COLO668 (cell line): ENCODE results near the gene PLXDC1.
A peak's percentile ranks its signal among the peaks of the same experiment; 100 is the strongest.
"Not testable (repeated sequence)": the region's sequence is repeated elsewhere in the genome, so short reads cannot be mapped to it uniquely, and the experiment has no call there.

ENCODE experiments used
- DNase-seq: peaks from one replicate; lab custom pipeline; 2025; ENCODE audit not compliant: unreplicated experiment; lab: John Stamatoyannopoulos, UW

Gene PLXDC1

GRCh38 chr17:39183045-39183444, 31.6 kb upstream of the PLXDC1 start:
- DNase-seq, result no peak

DNA sequence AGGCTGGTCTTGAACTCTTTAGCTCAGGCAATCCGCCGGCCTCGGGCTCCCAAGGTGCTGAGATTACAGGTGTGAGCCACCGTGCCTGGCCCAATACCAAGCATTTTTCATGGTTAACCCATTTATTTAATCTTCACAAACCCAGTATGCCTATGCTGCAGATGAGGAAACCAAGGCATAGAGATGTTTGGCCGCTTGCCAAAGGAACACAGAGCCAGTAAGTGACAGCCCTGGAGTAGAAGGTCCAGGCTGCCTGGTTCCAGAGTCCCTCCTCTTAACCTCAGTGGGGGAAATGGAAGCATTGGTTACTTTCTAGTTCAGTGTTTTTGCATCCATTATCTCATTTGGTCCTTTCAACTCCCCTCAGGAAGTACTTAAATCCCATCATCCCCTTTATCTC, 29.9 kb upstream of the PLXDC1 start:
- no peak for DNase-seq

DNA sequence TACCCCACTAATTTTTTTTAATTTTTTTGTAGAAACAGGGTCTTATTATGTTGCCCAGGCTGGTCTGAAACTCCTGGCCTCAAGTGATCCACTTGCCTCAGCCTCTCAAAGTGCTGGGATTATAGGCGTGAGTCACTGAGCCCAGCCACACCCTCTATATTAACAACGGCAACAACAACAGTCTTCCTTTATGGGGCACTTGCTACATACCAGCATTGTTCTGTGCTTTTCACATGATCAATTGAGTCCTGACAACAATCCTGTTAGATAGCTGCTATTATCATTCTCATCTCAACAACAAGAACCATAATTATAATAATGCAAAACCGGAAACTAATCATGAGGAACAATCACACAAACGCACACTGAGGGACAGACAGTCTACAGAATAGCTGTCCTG, 27.1 kb upstream of the PLXDC1 start:
- DNase-seq, result no peak

GRCh38 chr17:39177256-39177655, 25.8 kb upstream of the PLXDC1 start:
- DNase-seq, result no peak

DNA sequence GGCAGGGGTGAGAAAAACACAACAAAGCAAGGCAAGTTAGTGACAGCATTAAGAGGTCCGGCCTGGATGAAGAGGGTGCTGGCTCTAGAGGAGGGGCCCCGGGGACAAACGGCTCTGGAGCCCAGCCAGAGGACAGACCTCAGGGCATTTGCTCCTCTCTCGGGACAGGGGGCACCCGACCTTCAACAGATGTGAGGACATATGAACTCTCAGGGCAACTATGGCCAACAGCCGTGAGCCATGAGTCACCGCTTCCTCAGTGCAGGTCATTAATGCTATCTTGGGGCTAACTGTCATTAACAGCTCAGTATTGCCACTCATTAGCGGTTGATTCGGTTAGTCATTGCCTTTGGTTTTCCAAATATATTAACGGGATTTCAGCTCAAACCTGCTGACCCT, 24.3 kb upstream of the PLXDC1 start:
- DNase-seq, result no peak

GRCh38 chr17:39174920-39175694, 23.7 kb upstream of the PLXDC1 start:
- DNase-seq, result peak; percentile 60

DNA sequence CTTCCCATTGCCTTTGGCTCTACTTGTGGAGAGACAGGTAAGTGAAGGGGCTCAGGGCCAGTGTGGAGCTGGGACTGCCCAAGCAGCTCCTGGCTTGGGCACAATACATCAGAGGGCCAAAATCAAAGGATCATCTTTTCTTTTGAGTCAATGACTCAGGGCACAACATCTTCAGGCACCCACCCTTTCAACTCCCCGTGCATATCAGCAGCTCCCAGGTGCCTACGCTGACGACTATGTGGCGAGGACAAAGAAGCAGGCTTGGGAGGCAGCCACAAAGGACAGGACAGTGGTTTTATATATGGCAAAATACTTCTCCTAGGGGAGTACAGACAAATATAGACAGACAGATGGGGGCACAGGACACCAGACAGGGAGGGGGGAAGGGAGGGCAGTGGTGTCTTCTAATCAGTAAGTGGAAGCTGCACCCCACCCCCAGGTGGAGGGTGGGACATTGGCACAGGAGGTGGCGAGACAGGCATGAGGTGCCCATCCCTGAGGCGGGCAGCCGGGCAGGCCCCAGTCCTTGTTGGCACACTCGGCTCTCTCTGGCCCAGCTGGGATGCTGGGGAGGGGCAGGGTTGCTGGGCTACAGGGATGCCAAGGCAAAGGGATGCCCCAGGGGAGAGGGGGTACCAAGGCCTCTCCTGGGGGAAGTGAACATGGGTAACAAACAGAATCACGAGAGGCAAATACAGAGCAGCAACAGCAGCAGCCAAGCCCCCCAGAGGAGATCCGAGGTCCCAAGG, 22.3 kb upstream of the PLXDC1 start:
- no peak for DNase-seq

DNA sequence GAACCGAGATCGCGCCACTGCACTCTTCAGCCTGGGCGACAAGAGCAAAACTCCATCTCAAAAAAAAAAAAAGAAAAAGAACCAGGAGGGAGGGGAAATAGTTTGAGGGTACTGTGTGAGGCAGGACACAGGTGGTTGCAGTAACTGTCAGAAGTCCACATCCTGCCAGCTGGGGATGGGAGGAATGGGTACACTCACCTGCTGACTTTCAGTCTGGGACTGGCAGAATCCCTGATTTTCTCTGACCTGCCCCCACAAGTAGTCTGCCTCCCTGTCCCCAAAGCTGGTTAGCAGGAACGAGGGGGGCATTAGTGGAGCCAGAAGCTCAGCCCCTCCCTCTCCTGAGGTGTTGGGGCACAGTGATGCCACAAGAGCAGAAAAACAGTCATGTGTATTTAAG, 21.6 kb upstream of the PLXDC1 start:
- DNase-seq, result no peak

- DNase-seq, result no peak
Measured at GRCh38 chr17:39171933-39172332, 20.5 kb upstream of the PLXDC1 start.

- DNase-seq, result no peak
Measured at GRCh38 chr17:39170558-39170957, 19.1 kb upstream of the PLXDC1 start.

DNA sequence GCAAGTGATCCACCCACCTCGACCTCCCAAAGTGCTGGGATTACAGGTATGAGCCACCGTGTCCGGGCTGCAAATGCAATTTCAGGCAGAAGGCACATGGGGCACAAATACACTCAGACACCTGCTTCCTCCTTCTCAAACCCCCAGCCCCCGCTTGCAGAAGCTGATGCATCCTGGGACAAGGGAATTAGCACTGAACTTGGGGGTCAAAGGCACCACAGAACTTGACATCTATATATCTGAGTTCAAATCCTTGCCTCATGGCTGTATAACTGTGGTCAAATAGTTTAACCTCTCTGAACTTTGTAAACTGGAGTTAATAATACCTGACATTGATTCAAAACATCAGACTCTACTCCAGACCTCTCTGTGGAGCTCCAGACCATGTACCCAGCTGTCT, 18.7 kb upstream of the PLXDC1 start:
- DNase-seq, result no peak

DNA sequence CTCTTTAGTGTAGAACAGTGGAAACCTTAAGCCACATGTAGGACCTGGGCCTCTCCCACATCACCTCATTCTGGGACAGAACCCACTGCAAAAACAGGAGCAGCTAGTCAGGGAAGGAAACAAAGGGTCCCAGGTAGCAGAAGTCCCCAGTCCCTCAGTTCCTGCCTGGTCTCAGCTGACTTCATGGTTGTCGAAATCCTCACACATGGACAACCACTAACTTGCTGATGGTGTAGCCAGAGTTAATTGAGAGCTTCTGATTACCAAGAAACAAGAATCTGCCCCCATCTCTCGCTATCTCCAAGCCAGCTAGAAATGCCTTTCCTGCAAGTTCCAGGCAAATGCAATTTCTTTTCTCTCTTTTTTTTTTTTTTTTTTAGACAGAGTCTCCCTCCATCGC, 18.1 kb upstream of the PLXDC1 start:
- DNase-seq, result no peak

GRCh38 chr17:39169101-39169500, 17.7 kb upstream of the PLXDC1 start:
- no peak for DNase-seq

DNA sequence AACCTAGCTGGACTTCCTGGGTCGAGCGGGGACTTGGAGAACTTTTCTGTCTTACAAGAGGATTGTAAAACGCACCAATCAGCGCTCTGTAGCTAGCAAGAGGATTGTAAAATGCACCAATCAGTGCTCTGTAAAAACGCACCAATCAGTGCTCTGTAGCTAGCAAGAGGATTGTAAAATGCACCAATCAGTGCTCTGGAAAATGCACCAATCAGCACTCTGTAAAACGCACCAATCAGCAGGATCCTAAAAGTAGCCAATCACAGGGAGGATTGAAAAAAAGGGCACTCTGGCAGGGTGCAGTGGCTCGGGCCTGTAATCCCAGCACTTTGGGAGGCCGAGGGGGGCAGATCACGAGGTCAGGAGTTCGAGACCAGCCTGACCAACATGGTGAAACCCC, 17.1 kb upstream of the PLXDC1 start:
- DNase-seq, result not testable (repeated sequence)

GRCh38 chr17:39167476-39167875, 16.0 kb upstream of the PLXDC1 start:
- DNase-seq, result no peak

DNA sequence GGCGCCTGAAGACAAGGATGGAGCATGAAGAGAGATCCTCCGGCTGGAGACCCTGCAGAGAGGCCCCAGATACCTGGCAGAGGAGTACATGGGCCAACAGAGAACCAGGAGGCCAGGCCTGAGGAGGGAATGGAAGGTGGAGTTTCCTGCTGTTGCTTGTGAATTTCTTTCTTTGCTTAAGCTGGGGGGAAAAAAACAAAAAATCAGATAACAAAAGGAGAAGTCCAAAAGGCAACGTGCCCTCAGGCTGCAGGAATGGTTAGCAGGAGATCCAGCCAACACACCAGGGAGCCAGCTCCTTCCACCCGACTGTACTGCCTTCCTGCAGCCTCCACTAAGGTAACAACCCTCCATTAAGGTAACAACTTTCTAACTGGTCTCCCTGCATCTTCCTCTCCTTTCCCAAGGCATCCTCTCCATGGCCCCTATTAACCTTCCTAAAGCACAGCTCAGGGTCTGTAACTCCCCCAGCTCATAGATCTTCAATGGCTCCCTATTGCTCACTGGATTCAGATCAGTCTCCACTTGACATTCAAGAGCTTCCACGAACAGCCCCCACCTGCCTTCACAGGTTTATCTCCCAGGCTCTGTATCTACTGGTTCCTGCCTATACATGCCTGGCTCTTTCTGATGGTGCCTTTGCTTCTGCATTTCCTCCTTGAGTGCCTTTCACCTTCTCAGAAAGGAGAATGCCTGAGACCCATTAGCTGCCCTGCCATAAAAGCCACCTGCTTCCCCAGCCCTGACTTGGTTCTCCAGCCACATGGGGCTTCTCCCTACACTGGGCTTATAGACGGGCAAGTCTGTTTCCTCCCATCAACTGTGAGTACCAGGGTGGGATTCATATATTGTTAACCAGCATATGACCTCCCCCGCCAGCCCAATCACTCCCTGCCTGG, 15.2 kb upstream of the PLXDC1 start:
- DNase-seq, result no peak

- no peak for DNase-seq
Measured at GRCh38 chr17:39165841-39166349, 14.5 kb upstream of the PLXDC1 start, which contains the start of gene ARL5C. Gene ARL5C, minus strand, starts transcription at chr17:39166161. Its CDS starts 401 bp downstream, at chr17:39165760.

- DNase-seq, result no peak
Measured at GRCh38 chr17:39165178-39165840, 13.9 kb upstream of the PLXDC1 start.

- peak; percentile 39 for DNase-seq
Measured at GRCh38 chr17:39164675-39165143, 13.3 kb upstream of the PLXDC1 start.

- no peak for DNase-seq
Measured at GRCh38 chr17:39161962-39162361, 10.5 kb upstream of the PLXDC1 start.

DNA sequence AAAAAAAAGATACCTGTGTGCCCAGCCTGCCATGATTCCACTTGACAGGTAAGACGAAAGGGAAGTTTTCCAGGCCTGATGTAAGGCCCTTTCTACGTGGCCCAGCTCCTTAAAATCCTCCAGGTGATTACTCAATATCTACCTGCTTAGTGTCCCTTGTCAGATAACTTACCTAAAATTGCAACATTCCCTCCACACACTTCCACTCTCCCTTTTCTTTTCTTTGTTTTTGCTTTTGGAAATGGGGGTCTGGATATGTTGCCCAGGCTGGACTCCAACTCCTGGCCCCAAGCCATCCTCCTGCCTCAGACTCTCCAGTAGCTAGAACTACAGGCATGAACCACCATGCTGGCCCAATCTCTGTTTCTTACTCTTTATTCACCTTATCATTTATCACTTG, 7.2 kb upstream of the PLXDC1 start:
- DNase-seq, result no peak
